ENCODE data around the gene UGP2. TPM values are rescaled to one million over a fixed set of nuclear protein-coding genes. Genes with fewer than 3 reads are reported as not detected.

UGP2 gene
- total RNA-seq, 2 donors from 2014 or later = 111 to 114 TPM

Other genes starting within 250 kb of the UGP2 start
- 10 to 100 TPM in 1 of 2 donors, 1 to 10 TPM in 1; 7.9 to 13.7 TPM for gene VPS54, start 177.5 kb downstream of the UGP2 start, total RNA-seq

Data from activated T-helper 17 cell treated with anti-CD3 and anti-CD28 coated beads, Interleukin-2, amount 50 U/mL, for 72 hours (primary cell).